IMR-90 (cell line): ENCODE measurements around the gene SH3GL2.

Experiments used
- BHLHE40 ChIP-seq: fragments of 150-350 bp; IDR thresholded peaks from 2 replicates; pipeline ENCODE4 v1.6.1; 2016; ENCODE audit warnings: mild to moderate bottlenecking, low read depth, low read length
- CEBPB ChIP-seq: IDR thresholded peaks from 2 replicates; pipeline ENCODE4 v1.6.1; 2012; ENCODE audit warnings: low read depth, low read length, improper control_type of control experiment
- MAFK ChIP-seq: IDR thresholded peaks from 2 replicates; pipeline ENCODE4 v1.6.1; 2012; ENCODE audit warnings: low read depth, low read length, improper control_type of control experiment
- MXI1 ChIP-seq: IDR thresholded peaks from 2 replicates; pipeline ENCODE4 v1.6.1; 2012; ENCODE audit warnings: low read depth, mild to moderate bottlenecking, low read length, moderate library complexity, borderline replicate concordance
- NFE2L2 ChIP-seq: fragments of 150-350 bp; IDR thresholded peaks from 2 replicates; pipeline ENCODE4 v1.6.1; 2016; ENCODE audit warnings: low read depth, mild to moderate bottlenecking, low read length
- POLR2A ChIP-seq: IDR thresholded peaks from 2 replicates; pipeline ENCODE4 v1.6.1; 2012; ENCODE audit warnings: mild to moderate bottlenecking, low read depth, low read length
- RAD21 ChIP-seq: IDR thresholded peaks from 2 replicates; pipeline ENCODE4 v1.6.1; 2012; ENCODE audit warnings: low read length, improper control_type of control experiment
- RFX5 ChIP-seq: IDR thresholded peaks from 2 replicates; pipeline ENCODE4 v1.8.0; 2012; ENCODE audit warnings: low read depth, mild to moderate bottlenecking, low read length, moderate library complexity
- SMC3 ChIP-seq: fragments of 150-350 bp; IDR thresholded peaks from 2 replicates; pipeline ENCODE4 v1.6.1; 2016; ENCODE audit warnings: low read depth, mild to moderate bottlenecking, antibody characterized with exemption, low read length, moderate library complexity
- TF ChIP-seq, protein P1 (sequence below): conservative IDR thresholded peaks from 2 replicates; pipeline ENCODE4 v1.5.1; 2012; ENCODE audit warnings: mild to moderate bottlenecking, low read depth, low read length, improper control_type of control experiment
- TF ChIP-seq, protein P2 (sequence below): fragments of 150-350 bp; IDR thresholded peaks from 2 replicates; pipeline ENCODE4 v1.6.1; 2017; ENCODE audit warnings: mild to moderate bottlenecking, antibody characterized with exemption, low read length, low read depth

DNA sequence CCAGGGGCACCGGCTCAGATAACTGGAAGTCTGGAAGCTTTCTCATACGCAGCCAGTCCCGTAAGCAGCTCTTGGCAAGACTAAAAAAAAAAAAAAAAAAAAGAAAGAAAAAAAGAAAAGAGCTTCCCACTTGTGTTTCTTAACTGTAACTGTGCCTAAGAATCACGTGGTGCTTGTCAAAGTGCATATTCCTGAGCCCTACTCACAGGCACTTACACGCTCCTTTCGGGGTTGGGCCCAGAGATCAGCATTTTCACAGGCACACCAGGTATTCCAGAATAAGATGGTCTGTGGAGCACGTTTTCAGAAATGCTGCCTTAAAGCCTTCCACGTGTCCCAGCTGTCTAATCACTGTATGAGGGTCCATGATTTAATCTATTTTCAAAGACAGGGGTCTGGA is 22.6 kb upstream of the SH3GL2 start:
- TF ChIP-seq, protein P1, sequence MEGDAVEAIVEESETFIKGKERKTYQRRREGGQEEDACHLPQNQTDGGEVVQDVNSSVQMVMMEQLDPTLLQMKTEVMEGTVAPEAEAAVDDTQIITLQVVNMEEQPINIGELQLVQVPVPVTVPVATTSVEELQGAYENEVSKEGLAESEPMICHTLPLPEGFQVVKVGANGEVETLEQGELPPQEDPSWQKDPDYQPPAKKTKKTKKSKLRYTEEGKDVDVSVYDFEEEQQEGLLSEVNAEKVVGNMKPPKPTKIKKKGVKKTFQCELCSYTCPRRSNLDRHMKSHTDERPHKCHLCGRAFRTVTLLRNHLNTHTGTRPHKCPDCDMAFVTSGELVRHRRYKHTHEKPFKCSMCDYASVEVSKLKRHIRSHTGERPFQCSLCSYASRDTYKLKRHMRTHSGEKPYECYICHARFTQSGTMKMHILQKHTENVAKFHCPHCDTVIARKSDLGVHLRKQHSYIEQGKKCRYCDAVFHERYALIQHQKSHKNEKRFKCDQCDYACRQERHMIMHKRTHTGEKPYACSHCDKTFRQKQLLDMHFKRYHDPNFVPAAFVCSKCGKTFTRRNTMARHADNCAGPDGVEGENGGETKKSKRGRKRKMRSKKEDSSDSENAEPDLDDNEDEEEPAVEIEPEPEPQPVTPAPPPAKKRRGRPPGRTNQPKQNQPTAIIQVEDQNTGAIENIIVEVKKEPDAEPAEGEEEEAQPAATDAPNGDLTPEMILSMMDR = no peak
- TF ChIP-seq, protein P2, sequence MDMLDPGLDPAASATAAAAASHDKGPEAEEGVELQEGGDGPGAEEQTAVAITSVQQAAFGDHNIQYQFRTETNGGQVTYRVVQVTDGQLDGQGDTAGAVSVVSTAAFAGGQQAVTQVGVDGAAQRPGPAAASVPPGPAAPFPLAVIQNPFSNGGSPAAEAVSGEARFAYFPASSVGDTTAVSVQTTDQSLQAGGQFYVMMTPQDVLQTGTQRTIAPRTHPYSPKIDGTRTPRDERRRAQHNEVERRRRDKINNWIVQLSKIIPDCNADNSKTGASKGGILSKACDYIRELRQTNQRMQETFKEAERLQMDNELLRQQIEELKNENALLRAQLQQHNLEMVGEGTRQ = no peak
- no peak for TF ChIP-seq RAD21
- no peak for TF ChIP-seq NFE2L2
- no peak for TF ChIP-seq POLR2A
- TF ChIP-seq RFX5 = no peak
- TF ChIP-seq BHLHE40 = no peak
- TF ChIP-seq MAFK = no peak
- no peak for TF ChIP-seq SMC3
- no peak for TF ChIP-seq CEBPB
- TF ChIP-seq MXI1 = no peak
